GM21515 (cell line): Measurements from ENCODE around the gene CAMK1D.

Experiments used
- ATAC-seq: cut with Tn5 transposase; IDR thresholded peaks from one replicate; pipeline ENCODE4 v1.9.1; 2021; ENCODE audit not compliant: unreplicated experiment

CAMK1D gene

GRCh38 chr10:12459762-12460161 is 110.4 kb downstream of the CAMK1D start:
- no peak for ATAC-seq

- ATAC-seq, result no peak
These were observed 114.1 kb downstream of the CAMK1D start for GRCh38 chr10:12463459-12463838.

- ATAC-seq, result no peak
These were observed 116.2 kb downstream of the CAMK1D start for GRCh38 chr10:12465385-12466136.

- ATAC-seq, result no peak
These were observed 117.5 kb downstream of the CAMK1D start for GRCh38 chr10:12466704-12467305.

- no peak for ATAC-seq
These were observed 120.0 kb downstream of the CAMK1D start for GRCh38 chr10:12469345-12469744.

GRCh38 chr10:12470719-12471118 is 121.4 kb downstream of the CAMK1D start:
- no peak for ATAC-seq

GRCh38 chr10:12471135-12471534 is 121.8 kb downstream of the CAMK1D start:
- no peak for ATAC-seq

- ATAC-seq, result no peak
These were observed 124.1 kb downstream of the CAMK1D start for GRCh38 chr10:12473491-12473890.

- ATAC-seq, result no peak
These were observed 125.5 kb downstream of the CAMK1D start for GRCh38 chr10:12474727-12475412.

- no peak for ATAC-seq
These were observed 127.3 kb downstream of the CAMK1D start for GRCh38 chr10:12476656-12477055.

GRCh38 chr10:12479437-12479844 is 130.1 kb downstream of the CAMK1D start:
- ATAC-seq, result no peak

GRCh38 chr10:12479924-12480323 is 130.6 kb downstream of the CAMK1D start:
- no peak for ATAC-seq

GRCh38 chr10:12480440-12480839 is 131.1 kb downstream of the CAMK1D start:
- no peak for ATAC-seq

- ATAC-seq, result no peak
These were observed 132.6 kb downstream of the CAMK1D start for GRCh38 chr10:12481924-12482323.

GRCh38 chr10:12482587-12482986 is 133.2 kb downstream of the CAMK1D start:
- no peak for ATAC-seq

GRCh38 chr10:12484002-12484918 is 134.9 kb downstream of the CAMK1D start:
- ATAC-seq, result peak; percentile 33

GRCh38 chr10:12484941-12485805 is 135.8 kb downstream of the CAMK1D start:
- ATAC-seq, result peak; percentile 78

- no peak for ATAC-seq
These were observed 138.0 kb downstream of the CAMK1D start for GRCh38 chr10:12487366-12487765.

GRCh38 chr10:12488626-12489025 is 139.3 kb downstream of the CAMK1D start:
- ATAC-seq, result no peak

- no peak for ATAC-seq
These were observed 140.0 kb downstream of the CAMK1D start for GRCh38 chr10:12489357-12489756.
